ENCODE data around the gene TNFRSF4. TPM values are rescaled to one million over a fixed set of nuclear protein-coding genes. Genes with fewer than 3 reads are reported as not detected.

The TNFRSF4 gene
- total and polyA plus RNA-seq, 2 donors (not counting 1 experiment from before 2014, with no cell fraction given): 0.63 to 1.8 TPM

DNA sequence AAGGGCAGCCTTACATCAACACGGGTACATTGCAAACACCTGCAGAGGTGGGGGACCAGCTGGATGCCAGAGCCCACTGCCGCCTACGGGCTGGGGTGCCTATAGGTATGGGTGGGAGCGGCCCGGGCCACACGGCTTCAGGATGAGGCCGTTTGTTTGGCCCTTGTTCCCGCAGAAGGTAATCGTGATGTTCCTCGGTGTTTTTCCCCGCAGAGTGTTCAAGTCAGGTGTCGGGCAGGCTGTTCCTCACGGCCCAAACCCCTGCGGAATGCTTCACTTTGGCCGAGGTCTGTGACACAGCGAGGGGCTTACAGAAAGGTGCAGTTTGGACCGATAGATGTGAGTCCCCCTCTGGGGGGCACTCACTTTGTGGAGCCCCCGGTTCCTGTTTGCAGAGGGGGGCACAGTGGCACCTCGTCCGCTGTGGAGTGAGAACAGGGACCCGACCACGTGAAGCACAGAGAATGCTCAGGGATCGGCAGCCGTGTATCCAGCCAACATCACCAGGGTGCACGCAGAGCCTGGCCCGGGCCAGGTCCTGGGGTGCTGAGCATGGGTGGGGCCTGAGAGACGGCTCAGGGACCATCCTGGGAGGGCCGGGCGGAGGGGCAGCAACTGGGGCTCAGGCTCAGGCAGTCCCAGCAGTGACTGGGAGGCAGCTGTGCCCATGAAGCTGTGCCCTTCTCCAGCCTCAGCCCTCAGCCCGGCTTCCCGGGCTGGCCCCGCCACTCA, 40.7 kb downstream of the TNFRSF4 start:
- Mint-ChIP-seq H3K4me1 (peaks cover 52% of the 10 kb centered on the region), H3K27ac (peak overlapping the region; percentile 50), H3K27me3 (peaks cover 12% of the 10 kb centered on the region), H3K4me3 (peak overlapping the region; percentile 55), H3K9me3 (ENCODE audit: insufficient read depth) (no peaks in the 10 kb centered on the region)
- ChIA-PET POLR2A (interaction anchor here (0.7 to 2.6 kb wide), 3 partner anchors 33 to 51 kb away, joined by 3 to 8 read pairs (median 5); no protein-coding TSS in a partner anchor), CTCF (interaction anchor here (5.3 kb wide), 1 partner anchor 51 kb away, joined by 31 read pairs; no protein-coding TSS in a partner anchor)
- Histone ChIP-seq H3K79me2 (ENCODE audit: control insufficient read depth, insufficient read depth, low read length) (no peaks in the 10 kb centered on the region), H3K4me1 (ENCODE audit: control insufficient read depth in 2 of 2, insufficient read depth in 2 of 2, low read length in 2 of 2) (peaks cover 56 to 68% of the 10 kb centered on the region in 2 donors), H2AFZ (ENCODE audit: insufficient read depth, low read depth, low read length, poor library complexity, severe bottlenecking) (peak overlapping the region; percentile 28), H4K20me1 (ENCODE audit: control insufficient read depth, insufficient read depth, low read length, poor library complexity, severe bottlenecking) (no peaks in the 10 kb centered on the region), H3K4me3 (ENCODE audit: control extremely low read depth in 1 of 5, extremely low read depth in 1 of 5, insufficient read depth in 1 of 5, low read depth in 2 of 5, low read length in 4 of 5) (peak overlapping the region in 2 of 5 experiments; percentile 15 to 22), H3K9me3 (ENCODE audit: control extremely low read depth in 1 of 3, control insufficient read depth in 2 of 3, insufficient read depth in 1 of 3, low read length in 2 of 3) (peaks cover 0 to 17% (median 0%) of the 10 kb centered on the region in 3 donors), H3K27me3 (replicated peaks in 1 of 4; ENCODE audit: control extremely low read depth in 1 of 4, control insufficient read depth in 3 of 4, insufficient read depth in 4 of 4, low read length in 3 of 4) (peaks cover 0 to 39% (median 19%) of the 10 kb centered on the region in 4 experiments), H3K36me3 (replicated peaks in 1 of 2; ENCODE audit: control extremely low read depth in 1 of 2, control insufficient read depth in 1 of 2, extremely low read depth in 1 of 2, insufficient read depth in 2 of 2, low read length in 1 of 2) (no peaks in the 10 kb centered on the region), H3K9ac (ENCODE audit: low read length) (peak overlapping the region; percentile 48), H3K27ac (ENCODE audit: low read length in 2 of 2) (no peak overlapping the region), H3K4me2 (replicated peaks; ENCODE audit: low read depth, low read length, poor library complexity, severe bottlenecking) (peak overlapping the region; percentile 81)
- intact Hi-C loops (cut with micrococcal nuclease): loop anchor here (2.0 to 5.0 kb wide), 4 partner anchors 28 to 51 kb away; no protein-coding TSS in a partner anchor
- TF ChIP-seq EZH2 (IDR thresholded peaks at IDR 0.05; ENCODE audit: borderline replicate concordance, insufficient read depth, low read depth, low read length, poor library complexity, severe bottlenecking): no peak
- TF ChIP-seq, protein P1, sequence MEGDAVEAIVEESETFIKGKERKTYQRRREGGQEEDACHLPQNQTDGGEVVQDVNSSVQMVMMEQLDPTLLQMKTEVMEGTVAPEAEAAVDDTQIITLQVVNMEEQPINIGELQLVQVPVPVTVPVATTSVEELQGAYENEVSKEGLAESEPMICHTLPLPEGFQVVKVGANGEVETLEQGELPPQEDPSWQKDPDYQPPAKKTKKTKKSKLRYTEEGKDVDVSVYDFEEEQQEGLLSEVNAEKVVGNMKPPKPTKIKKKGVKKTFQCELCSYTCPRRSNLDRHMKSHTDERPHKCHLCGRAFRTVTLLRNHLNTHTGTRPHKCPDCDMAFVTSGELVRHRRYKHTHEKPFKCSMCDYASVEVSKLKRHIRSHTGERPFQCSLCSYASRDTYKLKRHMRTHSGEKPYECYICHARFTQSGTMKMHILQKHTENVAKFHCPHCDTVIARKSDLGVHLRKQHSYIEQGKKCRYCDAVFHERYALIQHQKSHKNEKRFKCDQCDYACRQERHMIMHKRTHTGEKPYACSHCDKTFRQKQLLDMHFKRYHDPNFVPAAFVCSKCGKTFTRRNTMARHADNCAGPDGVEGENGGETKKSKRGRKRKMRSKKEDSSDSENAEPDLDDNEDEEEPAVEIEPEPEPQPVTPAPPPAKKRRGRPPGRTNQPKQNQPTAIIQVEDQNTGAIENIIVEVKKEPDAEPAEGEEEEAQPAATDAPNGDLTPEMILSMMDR (IDR thresholded peaks at IDR 0.05): no peak
- ATAC-seq (ENCODE audit: low read depth) (no peak), DNase-seq (no peak)
- WGBS (ENCODE audit: insufficient coverage): 70% methylated on average over 29 of the region's 32 CpGs
